NT2/D1 (cell line): ENCODE data around the gene NTHL1.

Experiments
- DNase-seq: peaks from one replicate; pipeline ENCODE4 v3.0.0-alpha.2; 2011; ENCODE audit warnings: low read depth, low spot score
- H3K27me3 ChIP-seq: 2 replicates; pipeline ENCODE4 v1.6.0; 2011; ENCODE audit warnings: mild to moderate bottlenecking; ENCODE audit not compliant: insufficient read length, insufficient read depth
- H3K36me3 ChIP-seq: 2 replicates; pipeline ENCODE4 v1.6.1; 2011; ENCODE audit warnings: mild to moderate bottlenecking, low read length, mixed read lengths; ENCODE audit not compliant: insufficient read depth, insufficient read length
- H3K4me1 ChIP-seq: 2 replicates; pipeline ENCODE4 v1.5.1; 2011; ENCODE audit not compliant: insufficient read depth, insufficient read length
- H3K4me3 ChIP-seq: 2 replicates; pipeline ENCODE4 v1.5.1; 2011; ENCODE audit warnings: low read depth; ENCODE audit not compliant: insufficient read length
- H3K9ac ChIP-seq: 2 replicates; pipeline ENCODE4 v1.6.0; 2011; ENCODE audit warnings: low read depth; ENCODE audit not compliant: insufficient read length
- H3K9me3 ChIP-seq: 2 replicates; pipeline ENCODE4 v1.5.1; 2011; ENCODE audit warnings: mild to moderate bottlenecking, low read length; ENCODE audit not compliant: insufficient read depth
- SUZ12 ChIP-seq: IDR thresholded peaks from 2 replicates; pipeline ENCODE4 v1.6.1; 2011; ENCODE audit not compliant: insufficient read length, insufficient read depth; ENCODE audit errors: extremely low read depth
- YY1 ChIP-seq: IDR thresholded peaks from 2 replicates; pipeline ENCODE4 v1.6.1; 2011; ENCODE audit not compliant: insufficient read length, insufficient read depth
- ZNF274 ChIP-seq: IDR thresholded peaks from 2 replicates; pipeline ENCODE4 v1.6.1; 2011; ENCODE audit warnings: mild to moderate bottlenecking, low read depth, low read length

NTHL1 gene

GRCh38 chr16:2091547-2092255, 44.1 kb upstream of the NTHL1 start:
- Histone ChIP-seq H3K36me3 (peaks cover 90% of the 10 kb centered on the region), H3K9me3 (no peaks in the 10 kb centered on the region), H3K9ac (peak overlapping the region; percentile 83), H3K27me3 (no peaks in the 10 kb centered on the region), H3K4me1 (peaks cover 22% of the 10 kb centered on the region), H3K4me3 (peak overlapping the region; percentile 45)
- TF ChIP-seq ZNF274: no peak
- TF ChIP-seq SUZ12: no peak
- no peak for TF ChIP-seq YY1
- DNase-seq: no peak

- TF ChIP-seq YY1: no peak
- TF ChIP-seq ZNF274: no peak
- no peak for TF ChIP-seq SUZ12
- Histone ChIP-seq H3K4me3 (peak overlapping the region; percentile 45), H3K36me3 (peaks cover 91% of the 10 kb centered on the region), H3K27me3 (no peaks in the 10 kb centered on the region), H3K9me3 (no peaks in the 10 kb centered on the region), H3K9ac (peak overlapping the region; percentile 83), H3K4me1 (peaks cover 22% of the 10 kb centered on the region)
- peak; percentile 68 for DNase-seq
Observed at GRCh38 chr16:2090777-2091546, 43.3 kb upstream of the NTHL1 start.

GRCh38 chr16:2090481-2090776, 42.8 kb upstream of the NTHL1 start:
- peak overlapping the region; percentile 50 for H3K9ac ChIP-seq
- DNase-seq: no peak
- peaks cover 92% of the 10 kb centered on the region for H3K36me3 ChIP-seq
- H3K9me3 ChIP-seq: no peaks in the 10 kb centered on the region
- peaks cover 26% of the 10 kb centered on the region for H3K4me1 ChIP-seq
- H3K4me3 ChIP-seq: no peak overlapping the region
- no peaks in the 10 kb centered on the region for H3K27me3 ChIP-seq
- no peak for TF ChIP-seq SUZ12
- TF ChIP-seq YY1: no peak
- no peak for TF ChIP-seq ZNF274

GRCh38 chr16:2089706-2090480, 42.3 kb upstream of the NTHL1 start:
- Histone ChIP-seq H3K4me1 (peaks cover 30% of the 10 kb centered on the region), H3K36me3 (peaks cover 96% of the 10 kb centered on the region), H3K9ac (peak overlapping the region; percentile 50), H3K27me3 (no peaks in the 10 kb centered on the region), H3K4me3 (no peak overlapping the region), H3K9me3 (no peaks in the 10 kb centered on the region)
- no peak for TF ChIP-seq YY1
- TF ChIP-seq ZNF274: no peak
- TF ChIP-seq SUZ12: no peak
- no peak for DNase-seq

GRCh38 chr16:2088759-2089358, 41.2 kb upstream of the NTHL1 start:
- TF ChIP-seq ZNF274 (no peak), YY1 (no peak), SUZ12 (no peak)
- H3K27me3 ChIP-seq: no peaks in the 10 kb centered on the region
- no peak overlapping the region for H3K9ac ChIP-seq
- H3K36me3 ChIP-seq: peaks cover 96% of the 10 kb centered on the region
- H3K9me3 ChIP-seq: no peaks in the 10 kb centered on the region
- no peak for DNase-seq
- H3K4me1 ChIP-seq: peaks cover 35% of the 10 kb centered on the region
- no peak overlapping the region for H3K4me3 ChIP-seq

- H3K9ac ChIP-seq: no peak overlapping the region
- peaks cover 96% of the 10 kb centered on the region for H3K36me3 ChIP-seq
- no peak for TF ChIP-seq SUZ12
- no peak for TF ChIP-seq YY1
- no peak for TF ChIP-seq ZNF274
- H3K4me3 ChIP-seq: no peak overlapping the region
- H3K27me3 ChIP-seq: no peaks in the 10 kb centered on the region
- DNase-seq: no peak
- H3K4me1 ChIP-seq: peaks cover 36% of the 10 kb centered on the region
- H3K9me3 ChIP-seq: no peaks in the 10 kb centered on the region
Observed at GRCh38 chr16:2087748-2088631, 40.4 kb upstream of the NTHL1 start.
